CD1c-positive myeloid dendritic cell (primary cell): ENCODE results near the gene CLDND2.

Experiments
- DNase-seq: peaks from one replicate; pipeline ENCODE4 v3.0.0-alpha.2; 2016; ENCODE audit errors: extremely low spot score

Gene CLDND2

DNA sequence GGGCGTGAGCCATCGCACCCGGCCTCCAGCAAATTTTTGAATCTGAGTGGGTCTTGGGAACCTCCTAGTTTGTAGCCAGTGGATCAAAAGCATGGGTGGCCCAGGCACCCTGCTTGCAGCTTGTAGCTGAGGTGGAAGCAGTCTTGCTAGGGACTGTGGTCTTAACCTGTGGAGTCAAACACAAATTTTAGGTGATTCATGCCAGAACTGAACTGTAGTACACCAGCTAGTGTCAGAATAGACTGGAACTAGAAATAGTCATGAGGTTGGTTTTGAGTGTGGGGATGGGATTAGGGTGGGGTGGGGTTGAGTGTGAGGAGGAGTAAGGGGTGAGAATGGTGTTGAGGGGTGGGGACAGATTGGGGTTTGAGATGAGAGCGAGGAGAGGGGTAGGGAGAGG, 13.2 kb upstream of the CLDND2 start:
- no peak for DNase-seq

DNA sequence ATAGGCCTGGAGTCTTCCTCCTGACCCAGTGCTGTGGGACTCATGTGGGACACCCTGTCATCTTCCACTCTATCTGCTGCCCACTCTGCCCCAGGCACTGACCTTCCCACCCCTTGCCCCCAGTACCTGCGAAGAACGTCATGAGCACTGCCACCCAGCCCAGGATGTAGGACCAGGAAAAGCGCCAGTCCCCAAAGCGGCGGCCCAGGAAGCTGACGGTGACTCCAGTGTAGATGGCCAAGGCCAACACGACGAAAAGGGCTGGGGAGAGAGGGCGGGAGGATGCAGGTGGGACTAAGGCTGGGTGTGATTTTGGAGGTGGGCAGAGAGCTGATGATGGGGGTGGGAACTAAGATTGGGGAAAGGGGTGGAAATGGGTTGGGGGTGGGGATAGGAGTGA, 11.6 kb upstream of the CLDND2 start:
- no peak for DNase-seq

DNA sequence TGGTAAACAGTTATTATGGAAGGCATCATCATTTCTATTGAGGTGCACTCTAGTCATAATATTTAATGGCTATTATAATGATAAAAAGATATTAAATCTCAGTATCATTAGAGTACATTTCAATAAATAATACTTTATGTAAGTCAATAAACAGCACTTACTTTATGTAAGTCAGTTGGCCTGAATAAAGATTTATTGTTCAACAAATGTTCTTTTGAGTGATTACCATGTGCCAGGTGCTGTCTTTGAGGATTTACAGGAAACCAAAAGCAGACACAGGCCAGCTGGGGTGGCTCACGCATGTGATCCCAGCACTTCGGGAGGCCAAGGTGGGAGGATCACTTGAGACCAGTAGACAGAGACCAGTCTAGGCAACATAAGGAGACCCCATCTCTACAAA, 8.6 kb upstream of the CLDND2 start:
- no peak for DNase-seq

DNA sequence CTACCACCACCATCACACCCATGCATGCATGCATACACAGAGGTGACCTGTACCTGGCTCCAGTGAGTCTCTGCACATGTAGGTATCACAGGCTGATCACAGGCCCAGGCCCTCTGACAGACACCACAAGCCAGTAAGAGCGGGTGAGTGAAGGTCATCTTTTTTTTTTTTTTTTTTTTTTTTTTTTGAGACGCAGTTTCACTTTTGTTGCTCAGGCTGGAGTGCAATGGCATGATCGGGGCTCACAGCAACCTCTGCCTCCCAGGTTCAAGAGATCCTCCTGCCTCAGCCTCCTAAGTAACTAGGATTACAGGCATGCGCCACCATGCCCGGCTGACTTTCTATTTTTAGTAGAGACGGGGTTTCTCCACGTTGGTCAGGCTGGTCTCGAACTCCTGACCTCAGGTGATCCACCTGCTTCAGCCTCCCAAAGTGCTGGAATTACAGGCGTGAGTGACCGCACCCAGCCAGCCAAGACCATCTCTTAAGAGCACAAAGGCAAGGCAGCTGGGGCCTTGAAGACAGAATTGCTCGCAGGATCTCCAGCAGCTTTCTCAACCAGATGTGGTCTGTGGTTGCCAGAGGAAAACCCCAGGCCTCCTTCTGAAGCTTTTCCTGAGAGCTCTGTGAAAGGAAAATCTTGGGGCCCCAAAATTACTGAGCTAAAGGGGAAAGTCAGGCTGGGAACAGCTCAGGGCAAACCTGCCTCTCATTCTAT, 6.9 kb upstream of the CLDND2 start:
- no peak for DNase-seq

DNA sequence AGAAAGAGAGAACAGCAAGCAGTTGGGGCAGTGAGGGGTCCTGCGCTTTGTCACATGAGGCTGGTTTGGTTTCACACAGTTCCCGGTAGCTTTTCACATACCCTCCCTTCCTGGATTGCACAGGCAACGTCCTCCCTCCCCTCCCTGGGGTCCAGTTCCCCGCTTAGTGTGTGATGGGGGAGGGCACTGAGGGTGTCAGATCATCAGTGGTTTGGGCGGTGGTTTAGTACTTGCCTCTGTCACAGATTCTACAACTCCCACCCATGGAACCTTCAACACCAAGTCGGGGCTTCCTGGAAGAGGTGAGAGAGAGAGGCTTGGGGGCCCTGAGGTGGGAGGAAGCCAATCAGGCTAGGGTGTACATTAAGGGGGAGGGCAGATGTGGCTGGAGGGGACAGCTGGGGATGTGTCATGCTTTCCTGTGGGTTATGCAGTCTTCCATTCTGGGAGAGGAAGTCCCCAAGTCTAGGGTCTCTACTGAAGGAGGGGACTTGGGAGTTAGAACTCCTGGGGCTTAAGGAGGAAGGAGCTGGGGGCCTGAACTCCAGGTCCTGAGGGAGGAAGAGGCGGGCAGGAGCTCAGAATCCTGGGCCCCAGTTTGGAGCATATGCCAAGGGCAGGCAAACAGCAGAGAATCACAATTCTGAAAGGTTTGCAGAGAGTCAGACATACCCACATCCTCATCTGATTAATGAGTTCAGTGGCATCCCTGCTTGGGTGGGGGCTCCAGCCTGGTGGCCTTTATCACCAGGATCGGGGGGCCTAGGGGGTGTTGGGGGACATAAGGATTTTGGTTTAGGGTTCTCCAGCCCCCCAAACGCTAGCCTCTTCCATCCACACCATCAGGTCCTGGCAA, 4.1 kb upstream of the CLDND2 start, which contains the start of gene NKG7:
Gene NKG7 (minus strand): TSS at position 6 of the 856 bp plus-strand sequence. CDS start 119 bp downstream, outside the sequence.
- peak; percentile 23 for DNase-seq

DNA sequence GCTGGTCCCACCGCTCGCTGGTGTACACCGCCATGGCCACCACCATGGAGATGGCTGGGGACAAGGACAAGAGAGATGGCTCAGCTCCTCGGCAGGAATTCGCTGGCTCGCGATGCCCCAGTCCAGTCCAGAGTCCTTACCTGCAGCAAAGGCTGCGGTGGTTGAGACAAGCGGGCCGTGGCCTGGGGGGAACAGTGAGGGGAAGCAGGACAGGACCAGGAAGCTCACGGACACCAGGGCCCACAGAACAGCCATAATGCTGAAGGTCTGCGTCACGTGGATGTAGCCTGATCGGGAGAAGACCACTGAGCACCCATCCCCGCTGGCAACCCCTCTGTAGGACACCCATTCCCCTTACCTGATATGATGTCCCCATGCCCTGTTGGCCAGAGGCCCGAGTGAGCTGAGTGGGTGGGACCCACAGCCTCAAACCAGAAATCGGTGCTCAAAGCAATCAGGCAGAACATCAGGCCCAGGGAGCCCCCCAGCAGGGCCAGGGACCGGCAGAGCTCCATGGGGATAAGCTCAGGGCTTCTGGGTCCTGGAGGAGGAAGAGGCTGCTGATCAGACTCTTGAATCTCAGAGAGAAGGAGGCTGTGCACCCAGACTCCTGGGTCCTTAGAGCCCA, 3.3 kb upstream of the CLDND2 start:
- no peak for DNase-seq

DNA sequence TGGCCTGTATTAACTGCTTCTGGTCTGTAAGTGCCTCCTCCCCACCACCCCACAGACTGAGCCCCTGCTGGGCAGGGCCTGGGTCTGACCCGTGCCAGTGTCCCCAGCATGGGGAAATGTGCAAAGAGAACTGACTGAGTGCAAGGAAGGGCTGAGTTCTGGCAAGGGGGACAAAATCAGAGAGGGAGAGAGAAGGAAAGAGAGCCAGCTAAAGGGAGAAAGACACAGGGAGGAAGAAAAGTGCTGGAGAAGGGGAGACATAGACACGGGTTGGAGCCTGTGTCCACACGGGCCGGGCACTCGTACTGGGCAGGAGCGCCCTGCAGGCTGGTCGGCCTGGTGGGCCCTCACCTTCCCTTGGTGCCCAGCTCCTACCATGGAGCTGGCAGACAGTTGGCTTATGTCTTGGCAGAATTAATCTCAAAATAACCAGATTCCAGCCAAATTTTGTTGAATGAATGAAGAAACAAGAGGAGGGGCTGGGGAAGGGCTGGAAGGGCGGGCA, 2.4 kb upstream of the CLDND2 start:
- no peak for DNase-seq

DNA sequence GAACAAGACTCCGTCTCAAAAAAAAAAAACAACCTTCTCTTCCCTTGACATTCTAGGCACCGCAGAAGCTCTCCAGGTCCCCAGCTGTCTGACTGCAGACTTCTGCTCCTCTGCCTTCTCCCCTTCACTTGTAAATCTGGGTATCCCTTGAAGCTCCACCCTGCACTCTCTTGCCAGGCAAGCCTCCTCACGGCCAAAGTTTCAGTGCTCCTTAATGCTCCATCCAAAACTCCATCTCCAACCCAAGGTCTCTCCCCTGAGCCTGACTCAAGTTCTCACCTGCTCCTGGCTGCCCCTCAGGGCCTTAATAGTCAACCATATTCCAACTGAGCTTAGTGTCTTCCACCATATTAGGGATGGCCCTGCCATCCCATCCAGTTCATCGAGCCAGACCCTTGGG, 1.4 kb upstream of the CLDND2 start:
- DNase-seq = no peak

DNA sequence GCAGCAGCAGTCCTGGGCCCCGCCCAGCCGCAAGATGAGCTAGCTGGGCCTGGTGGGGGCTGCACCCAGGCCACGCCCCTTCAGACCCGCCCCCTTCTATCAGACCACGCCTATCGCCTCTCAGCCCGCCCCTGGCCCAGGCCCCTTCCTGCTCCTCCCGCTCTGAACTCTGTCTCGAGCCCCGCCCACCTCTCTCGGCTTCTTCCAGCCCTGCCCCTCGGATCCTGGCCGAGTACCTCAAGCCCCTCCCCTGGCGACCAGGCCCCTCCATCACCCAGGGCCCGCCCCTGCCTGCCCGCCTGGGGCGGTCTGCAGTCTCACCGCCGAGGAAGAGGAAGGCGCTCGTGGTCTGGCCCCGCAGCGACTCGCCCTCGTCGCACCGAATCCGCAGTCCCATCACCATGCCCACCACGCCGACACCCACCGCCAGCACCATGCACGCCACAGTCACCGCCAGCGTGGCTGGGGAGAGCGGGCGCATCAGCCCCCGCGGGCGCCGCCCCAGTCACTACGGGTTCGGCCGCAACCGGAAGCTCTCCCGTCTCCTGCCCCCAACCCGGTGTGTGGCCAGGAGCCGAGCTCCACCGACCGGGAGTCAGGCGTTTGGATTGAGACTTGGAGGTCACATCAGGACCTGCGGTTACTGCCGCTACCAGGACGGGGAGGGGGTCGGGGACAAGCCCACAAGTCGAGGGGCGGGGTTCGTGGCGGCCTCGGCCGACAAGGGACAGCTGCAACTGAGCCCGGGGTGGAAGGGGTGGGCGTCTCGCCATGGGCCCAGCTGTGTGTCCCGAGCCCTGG, 1.0 kb downstream of the CLDND2 start:
- DNase-seq = peak; percentile 96

DNA sequence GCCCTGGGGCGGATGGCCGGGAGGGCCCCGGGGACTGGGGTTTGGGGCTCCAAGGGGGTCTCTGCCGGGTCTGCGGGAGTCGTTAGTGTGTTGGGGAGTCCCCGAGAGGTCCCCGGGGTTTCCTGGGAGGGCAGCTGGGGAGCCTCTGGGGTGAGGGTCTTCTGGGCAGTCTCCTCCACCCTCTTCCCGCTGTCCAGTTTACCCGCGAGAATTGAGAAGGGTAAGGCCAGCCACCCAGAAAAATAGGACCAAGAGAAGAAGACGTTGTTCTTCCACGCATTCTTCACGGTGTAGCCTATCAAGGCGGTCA, 1.6 kb downstream of the CLDND2 start:
- no peak for DNase-seq

DNA sequence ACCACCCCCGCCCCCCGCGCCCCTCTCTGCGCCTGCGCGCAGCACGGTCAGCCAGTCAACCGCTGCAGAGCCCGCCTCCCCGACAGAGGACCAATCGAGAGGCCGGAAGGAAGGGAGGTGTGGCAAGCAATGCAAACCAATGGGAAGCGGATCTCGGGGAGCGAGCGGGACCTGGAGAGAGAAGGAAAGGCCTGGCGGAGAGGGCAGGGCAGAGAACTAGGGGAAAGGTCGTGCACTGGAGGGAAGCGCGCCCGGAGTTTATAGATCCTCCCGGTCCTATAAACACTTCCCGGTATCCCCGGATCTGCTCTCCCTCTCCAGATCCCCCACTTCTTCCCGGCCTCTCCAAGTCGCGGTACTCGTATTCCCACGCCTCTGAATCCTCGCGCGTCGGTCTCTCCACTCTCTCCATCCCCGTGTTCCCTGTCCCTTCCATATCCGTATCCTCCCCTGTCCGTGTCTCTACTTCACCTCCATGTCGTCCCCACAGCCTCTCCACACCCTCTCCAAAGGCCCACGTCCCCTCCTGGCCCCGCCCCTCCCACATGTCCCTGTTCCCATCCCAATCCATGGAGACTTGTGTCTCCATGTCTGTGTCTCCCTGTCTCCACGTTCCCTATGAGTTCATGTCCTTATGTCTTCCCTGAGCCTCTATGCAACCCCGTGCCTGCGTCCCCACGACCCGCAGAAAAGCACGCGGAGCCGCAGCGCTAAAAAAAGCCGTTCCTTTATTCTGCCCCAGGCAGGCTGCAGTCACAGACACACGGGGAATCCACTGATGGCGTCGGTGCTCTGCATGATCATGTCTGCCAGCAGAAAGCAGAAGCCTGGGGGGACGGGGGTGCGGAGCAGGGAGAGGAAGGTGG, 2.2 kb downstream of the CLDND2 start:
- peak; percentile 97 for DNase-seq

DNA sequence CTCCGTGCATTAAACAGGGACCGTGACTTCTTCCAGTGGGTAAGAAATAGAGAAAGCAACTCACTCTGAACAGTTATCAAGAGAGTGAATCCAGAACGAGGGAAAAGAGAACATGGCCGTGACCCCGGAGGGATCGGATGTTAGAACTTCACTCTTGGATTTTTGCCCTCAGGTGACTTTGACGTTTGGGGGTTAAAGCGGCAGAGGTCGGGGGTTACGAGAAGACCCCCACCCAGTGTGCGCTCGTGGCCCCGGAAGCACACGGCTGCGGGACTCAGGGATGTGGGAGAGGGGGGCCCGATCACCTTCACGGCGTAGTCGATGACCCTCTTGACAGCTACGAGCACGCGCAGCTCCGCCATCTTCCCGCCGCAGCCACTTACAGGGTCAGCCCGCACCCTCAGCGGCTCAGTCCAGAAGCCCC, 2.8 kb downstream of the CLDND2 start, which contains the start of gene ETFB:
Gene ETFB (minus strand): TSS at position 424 of the 424 bp plus-strand sequence. CDS start 62 bp downstream, at position 362.
- no peak for DNase-seq

DNA sequence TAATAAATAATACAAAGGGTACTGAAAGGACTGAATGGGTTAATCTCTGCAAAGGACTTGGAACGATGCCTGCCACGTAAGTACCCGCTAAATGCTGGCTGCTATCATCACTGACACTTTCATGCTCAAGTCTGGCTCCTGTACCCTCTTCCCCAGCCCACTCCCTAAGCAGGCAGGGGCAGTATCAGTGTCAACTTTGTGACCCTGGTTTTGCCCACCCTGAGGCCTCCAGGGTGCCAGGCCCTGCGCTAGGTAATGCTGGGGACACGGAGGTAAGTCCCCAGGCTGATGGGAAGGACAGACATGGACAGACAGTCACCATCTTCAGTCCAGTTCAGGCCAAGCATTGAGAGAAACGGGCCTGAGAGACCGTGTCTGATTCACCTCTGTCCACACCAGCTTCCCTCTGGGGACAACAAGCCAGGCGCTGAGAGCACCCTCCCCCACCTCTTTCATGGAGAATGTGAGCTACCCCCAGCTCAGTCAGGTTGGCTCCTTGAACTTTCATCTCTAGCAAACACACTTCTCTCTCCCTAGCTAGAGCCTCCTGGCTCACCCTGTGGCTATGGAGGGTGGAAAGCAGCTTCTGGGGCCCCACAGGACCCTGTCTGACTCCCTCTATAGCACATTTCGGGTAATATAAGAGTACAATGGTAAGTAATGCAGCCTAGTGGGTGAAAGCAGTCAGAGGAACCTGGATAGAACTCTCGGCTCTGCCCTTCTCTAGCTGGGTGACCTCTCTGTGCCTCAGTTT, 3.4 kb downstream of the CLDND2 start:
- peak; percentile 19 for DNase-seq

DNA sequence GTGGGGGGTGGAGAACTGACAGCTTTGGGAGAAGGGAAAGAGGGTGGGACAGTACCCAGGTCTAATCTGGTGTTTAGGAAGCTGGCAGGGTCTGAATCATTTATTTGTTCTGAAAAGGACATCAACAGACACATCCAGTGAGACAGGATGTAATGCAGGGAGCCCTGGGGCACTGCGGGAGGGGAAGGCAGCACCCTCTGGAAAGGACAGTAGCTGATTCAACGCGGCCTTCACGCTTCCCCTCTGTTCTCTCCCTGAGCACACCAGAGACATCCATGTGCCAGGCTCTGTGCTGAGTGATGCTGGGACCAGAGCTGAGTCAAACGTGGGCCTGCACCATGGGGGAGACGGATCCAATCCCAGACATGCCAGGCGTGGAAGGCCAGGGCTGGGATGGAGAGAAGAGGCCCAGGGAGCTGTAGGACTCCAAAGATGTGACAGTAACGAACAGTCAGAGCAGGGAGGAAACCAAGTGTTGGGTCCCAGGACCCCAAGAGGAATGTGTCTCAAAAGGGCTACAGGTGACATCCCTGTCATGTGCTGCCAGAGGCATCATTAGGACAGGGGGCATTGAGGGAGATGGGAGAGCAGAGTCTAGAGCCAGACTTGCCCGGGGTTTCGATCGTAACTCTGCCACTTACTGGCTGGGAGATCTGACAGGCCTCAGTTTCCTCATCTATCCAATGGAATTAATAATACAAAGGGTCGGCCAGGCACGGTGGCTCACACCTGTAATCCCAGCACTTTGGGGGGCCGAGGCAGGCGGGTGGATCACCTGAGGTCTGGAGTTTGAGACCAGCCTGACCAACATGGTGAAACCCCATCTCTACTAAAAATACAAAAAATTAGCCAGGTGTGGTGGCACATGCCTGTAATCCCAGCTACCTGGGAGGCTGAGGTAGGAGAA, 4.3 kb downstream of the CLDND2 start:
- DNase-seq = no peak

DNA sequence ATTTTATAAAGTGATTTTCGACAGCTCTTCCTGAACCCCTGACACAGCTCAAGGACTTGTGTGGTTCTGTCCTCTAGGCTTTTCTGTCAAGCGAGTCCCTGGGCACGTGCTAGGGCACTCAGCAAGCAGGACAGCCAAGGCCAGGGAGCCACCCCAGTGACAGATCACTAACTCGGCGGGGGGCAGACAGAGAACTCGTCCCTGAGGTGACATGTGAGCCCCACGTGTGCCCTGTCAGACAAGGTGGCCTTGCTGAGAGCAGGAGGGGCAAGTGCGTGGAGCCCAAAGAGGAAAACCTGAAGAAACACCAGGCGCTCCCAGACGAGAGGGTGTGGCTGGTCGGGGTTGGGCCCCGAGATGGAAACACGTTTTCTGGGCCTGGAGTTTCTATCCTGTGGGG, 7.6 kb downstream of the CLDND2 start:
- no peak for DNase-seq

DNA sequence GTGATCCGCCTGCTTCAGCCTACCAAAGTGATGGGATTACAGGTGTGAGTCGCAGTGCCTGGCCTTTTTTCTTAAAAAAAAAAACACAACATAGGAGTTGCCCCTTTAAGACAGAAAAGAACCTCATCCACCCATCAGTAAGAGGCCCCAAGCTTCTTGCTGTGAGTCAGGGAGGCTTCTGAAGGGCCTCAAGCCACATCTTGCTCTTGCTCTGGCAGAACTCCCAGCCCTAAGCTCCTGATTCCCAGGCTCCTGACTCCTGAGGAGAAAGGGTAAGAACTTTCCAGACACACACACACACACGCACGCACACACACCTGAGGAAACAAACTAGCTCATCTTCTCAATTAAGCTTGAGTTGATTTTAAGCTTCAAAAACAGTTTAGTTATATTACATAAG, 9.5 kb downstream of the CLDND2 start:
- no peak for DNase-seq

DNA sequence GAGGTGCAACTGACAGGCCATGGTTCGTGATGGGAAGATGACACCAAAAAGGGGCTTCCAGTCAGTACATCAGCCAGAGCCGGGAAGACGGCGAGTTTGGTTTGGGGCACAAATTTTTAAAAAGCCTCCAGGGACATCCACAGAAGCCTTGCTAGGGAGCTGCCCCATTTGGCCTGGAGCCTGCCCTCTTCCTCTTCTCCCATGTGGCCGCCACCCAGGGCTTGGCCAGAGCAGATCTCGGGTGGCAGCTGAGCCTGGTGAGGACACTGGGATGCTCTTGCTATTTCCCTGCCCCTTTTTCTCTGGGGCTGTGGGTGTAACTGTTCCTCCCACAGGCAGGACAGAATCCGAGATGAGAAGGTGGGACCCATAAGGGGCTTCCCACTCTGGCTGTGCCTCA, 10.9 kb downstream of the CLDND2 start:
- no peak for DNase-seq

DNA sequence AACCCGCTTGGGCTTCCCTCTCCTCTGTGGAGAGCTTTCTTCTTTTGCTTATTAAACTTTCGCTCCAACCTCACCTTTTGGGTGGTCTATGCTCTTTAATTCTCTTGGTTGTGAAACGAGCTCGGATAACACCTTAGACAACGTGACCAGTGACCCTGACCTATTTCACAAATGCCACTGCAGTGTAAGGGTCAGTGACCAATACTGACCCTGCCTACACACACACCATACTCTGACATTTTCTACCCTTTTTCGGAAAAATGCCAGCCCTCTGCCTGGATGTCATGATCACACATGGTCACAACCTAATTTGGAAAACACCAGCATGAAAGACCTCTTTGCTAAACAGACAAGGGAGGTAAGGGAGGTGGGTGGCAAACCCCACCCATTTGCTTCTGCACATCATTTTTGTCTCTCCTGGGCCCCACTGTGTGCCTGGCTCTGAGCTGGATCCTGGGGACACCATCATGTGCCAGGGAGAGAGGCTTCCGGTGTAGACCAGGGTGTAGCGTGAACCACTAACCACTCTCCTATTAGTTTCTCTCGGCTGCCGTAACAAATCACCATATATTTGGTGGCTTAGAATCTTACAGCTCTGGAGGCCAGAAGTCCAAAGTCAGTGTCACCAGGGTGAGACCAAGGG, 12.5 kb downstream of the CLDND2 start:
- DNase-seq = no peak
